HFFc6 (cell line): ENCODE data around the gene MC3R. TPM values are rescaled to one million over a fixed set of nuclear protein-coding genes. Genes with fewer than 3 reads are reported as not detected.

Experiments used
- DNase-seq: peaks from one replicate; pipeline ENCODE4 v3.0.0-alpha.2; 2018
- H3K27ac Mint-ChIP-seq: 2 replicates; pipeline ENCODE4 v1.8.0; 2020; ENCODE audit warnings: mild to moderate bottlenecking, mixed read lengths
- H3K27me3 Mint-ChIP-seq: 2 replicates; pipeline ENCODE4 v1.8.0; 2021; ENCODE audit warnings: mild to moderate bottlenecking, moderate library complexity, mixed read lengths; ENCODE audit not compliant: insufficient read depth
- H3K36me3 Mint-ChIP-seq: 2 replicates; pipeline ENCODE4 v1.8.0; 2021; ENCODE audit warnings: low read depth, mixed read lengths
- H3K4me1 Mint-ChIP-seq: 2 replicates; pipeline ENCODE4 v1.8.0; 2020; ENCODE audit warnings: low read depth, mixed read lengths
- H3K4me3 Mint-ChIP-seq: 2 replicates; pipeline ENCODE4 v1.8.0; 2020; ENCODE audit warnings: mild to moderate bottlenecking, moderate library complexity, mixed read lengths
- H3K9me3 Mint-ChIP-seq: 2 replicates; pipeline ENCODE4 v1.8.0; 2020; ENCODE audit warnings: mild to moderate bottlenecking, mixed read lengths
- total RNA-seq, 6 experiments: library from RNA; stranded (reverse); fragmentation: NEBNext Ultra II Directional; extraction: Animal tissue kit (Norgen Biotek cat#: 25700); gene quantifications; 2 replicates in 1 of 6; 3 replicates in 5 of 6; pipeline ENCODE4 v1.2.3, GENCODE V29; 2021
- TF ChIP-seq, protein P1 (sequence below): fragments of 200-600 bp; sonication (generic); IDR thresholded peaks from 2 replicates; pipeline ENCODE4 v1.5.0; 2021; ENCODE audit warnings: antibody characterized with exemption, mild to moderate bottlenecking

The MC3R gene
- total RNA-seq, 6 experiments from 2014 or later: not detected

GRCh38 chr20:56207656-56208055 is 40.9 kb upstream of the MC3R start:
- Mint-ChIP-seq H3K4me3 (no peak overlapping the region), H3K36me3 (no peaks in the 10 kb centered on the region), H3K27me3 (no peaks in the 10 kb centered on the region; the same call in 1 of the 2 replicates), H3K27ac (no peak overlapping the region), H3K9me3 (peaks cover 17% of the 10 kb centered on the region), H3K4me1 (no peaks in the 10 kb centered on the region)
- TF ChIP-seq, protein P1, sequence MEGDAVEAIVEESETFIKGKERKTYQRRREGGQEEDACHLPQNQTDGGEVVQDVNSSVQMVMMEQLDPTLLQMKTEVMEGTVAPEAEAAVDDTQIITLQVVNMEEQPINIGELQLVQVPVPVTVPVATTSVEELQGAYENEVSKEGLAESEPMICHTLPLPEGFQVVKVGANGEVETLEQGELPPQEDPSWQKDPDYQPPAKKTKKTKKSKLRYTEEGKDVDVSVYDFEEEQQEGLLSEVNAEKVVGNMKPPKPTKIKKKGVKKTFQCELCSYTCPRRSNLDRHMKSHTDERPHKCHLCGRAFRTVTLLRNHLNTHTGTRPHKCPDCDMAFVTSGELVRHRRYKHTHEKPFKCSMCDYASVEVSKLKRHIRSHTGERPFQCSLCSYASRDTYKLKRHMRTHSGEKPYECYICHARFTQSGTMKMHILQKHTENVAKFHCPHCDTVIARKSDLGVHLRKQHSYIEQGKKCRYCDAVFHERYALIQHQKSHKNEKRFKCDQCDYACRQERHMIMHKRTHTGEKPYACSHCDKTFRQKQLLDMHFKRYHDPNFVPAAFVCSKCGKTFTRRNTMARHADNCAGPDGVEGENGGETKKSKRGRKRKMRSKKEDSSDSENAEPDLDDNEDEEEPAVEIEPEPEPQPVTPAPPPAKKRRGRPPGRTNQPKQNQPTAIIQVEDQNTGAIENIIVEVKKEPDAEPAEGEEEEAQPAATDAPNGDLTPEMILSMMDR: no peak
- no peak for DNase-seq

DNA sequence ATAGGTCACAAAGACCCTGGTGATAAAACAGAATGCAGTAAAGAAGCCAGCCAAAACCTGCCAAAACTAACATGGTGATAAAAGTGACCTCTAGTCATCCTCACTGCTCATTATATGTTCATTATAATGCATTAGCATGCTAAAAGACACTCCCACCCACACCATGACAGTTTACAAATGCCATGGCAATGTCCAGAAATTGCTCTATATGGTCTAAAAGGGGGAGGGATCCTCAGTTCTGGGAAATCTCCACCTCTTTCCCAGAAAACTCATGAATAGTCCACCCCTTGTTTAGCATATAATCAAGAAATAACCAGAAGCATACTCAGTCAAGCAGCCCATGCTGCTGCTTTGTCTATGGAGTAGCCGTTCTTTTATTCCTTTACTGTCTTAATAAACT is 40.4 kb upstream of the MC3R start:
- H3K27me3 Mint-ChIP-seq: no peaks in the 10 kb centered on the region; the same call in 1 of the 2 replicates
- no peaks in the 10 kb centered on the region for H3K36me3 Mint-ChIP-seq
- no peak overlapping the region for H3K4me3 Mint-ChIP-seq
- H3K27ac Mint-ChIP-seq: no peak overlapping the region
- DNase-seq: no peak
- peaks cover 17% of the 10 kb centered on the region for H3K9me3 Mint-ChIP-seq
- TF ChIP-seq, protein P1: no peak
- no peaks in the 10 kb centered on the region for H3K4me1 Mint-ChIP-seq

GRCh38 chr20:56211051-56211450 is 37.5 kb upstream of the MC3R start:
- TF ChIP-seq, protein P1: no peak
- Mint-ChIP-seq H3K27me3 (no peaks in the 10 kb centered on the region; the same call in none of the 2 replicates), H3K4me3 (no peak overlapping the region), H3K9me3 (peaks cover 29% of the 10 kb centered on the region), H3K36me3 (no peaks in the 10 kb centered on the region), H3K4me1 (no peaks in the 10 kb centered on the region), H3K27ac (no peak overlapping the region)
- no peak for DNase-seq

- no peak overlapping the region for H3K27ac Mint-ChIP-seq
- no peaks in the 10 kb centered on the region for H3K4me1 Mint-ChIP-seq
- no peak for DNase-seq
- TF ChIP-seq, protein P1: no peak
- H3K27me3 Mint-ChIP-seq: no peaks in the 10 kb centered on the region; the same call in none of the 2 replicates
- H3K36me3 Mint-ChIP-seq: no peaks in the 10 kb centered on the region
- no peak overlapping the region for H3K4me3 Mint-ChIP-seq
- H3K9me3 Mint-ChIP-seq: peaks cover 36% of the 10 kb centered on the region
Measured at GRCh38 chr20:56212091-56212490, 36.4 kb upstream of the MC3R start.

GRCh38 chr20:56213321-56213720 is 35.2 kb upstream of the MC3R start:
- no peak overlapping the region for H3K4me3 Mint-ChIP-seq
- no peak overlapping the region for H3K27ac Mint-ChIP-seq
- H3K9me3 Mint-ChIP-seq: peaks cover 35% of the 10 kb centered on the region
- TF ChIP-seq, protein P1: no peak
- no peaks in the 10 kb centered on the region; the same call in none of the 2 replicates for H3K27me3 Mint-ChIP-seq
- H3K36me3 Mint-ChIP-seq: no peaks in the 10 kb centered on the region
- DNase-seq: no peak
- H3K4me1 Mint-ChIP-seq: no peaks in the 10 kb centered on the region

DNA sequence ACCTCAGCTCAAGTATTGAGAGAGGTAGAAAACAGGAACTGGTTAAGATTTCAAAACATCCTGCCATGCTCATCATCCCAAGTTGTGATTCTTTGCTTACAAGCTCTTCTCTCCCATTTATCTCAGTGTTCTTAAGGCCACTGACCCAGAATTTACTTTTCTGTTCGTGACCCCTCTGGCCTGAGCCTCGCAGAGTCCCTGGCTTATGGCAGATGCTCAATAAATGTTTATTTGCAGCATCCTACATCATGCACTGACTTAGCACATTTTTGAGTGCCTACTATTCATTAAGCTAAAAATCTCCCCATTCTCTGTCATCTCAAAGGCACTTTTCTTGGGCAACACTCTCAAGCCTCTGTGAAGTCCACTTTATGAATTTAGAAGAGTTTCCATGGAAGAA is 33.4 kb upstream of the MC3R start:
- no peaks in the 10 kb centered on the region for H3K4me1 Mint-ChIP-seq
- no peak overlapping the region for H3K27ac Mint-ChIP-seq
- H3K27me3 Mint-ChIP-seq: no peaks in the 10 kb centered on the region; the same call in 1 of the 2 replicates
- no peak for DNase-seq
- no peak overlapping the region for H3K4me3 Mint-ChIP-seq
- no peaks in the 10 kb centered on the region for H3K36me3 Mint-ChIP-seq
- peaks cover 33% of the 10 kb centered on the region for H3K9me3 Mint-ChIP-seq
- TF ChIP-seq, protein P1: no peak
